Left lobe of liver (tissue), 2 donors: ENCODE results near the gene FOXK2. TPM values are rescaled to one million over a fixed set of nuclear protein-coding genes. Genes with fewer than 3 reads are reported as not detected.
A peak's percentile ranks its signal among the peaks of the same experiment; 100 is the strongest.

Experiments used
- ATAC-seq: fragments of 200-7000 bp; cut with Tn5 transposase; one replicate; pipeline ENCODE4 v1.9.1; 2020; ENCODE audit warnings: mild to moderate bottlenecking, moderate library complexity
- DNase-seq: peaks from one replicate; pipeline ENCODE4 v3.0.0-alpha.2; 2020; ENCODE audit warnings: low spot score
- total RNA-seq: library from RNA; stranded (reverse); gene quantifications from one replicate; pipeline ENCODE4 v1.2.1, GENCODE V29; 2021
- donor health status: DM: no; HTN: no; CAD: no; lungs with moderate emphysema.
- donor health status: DM: no; HTN: yes; CAD: no.

The FOXK2 gene
- total RNA-seq, 1 donor from 2014 or later, result 16.2 TPM

DNA sequence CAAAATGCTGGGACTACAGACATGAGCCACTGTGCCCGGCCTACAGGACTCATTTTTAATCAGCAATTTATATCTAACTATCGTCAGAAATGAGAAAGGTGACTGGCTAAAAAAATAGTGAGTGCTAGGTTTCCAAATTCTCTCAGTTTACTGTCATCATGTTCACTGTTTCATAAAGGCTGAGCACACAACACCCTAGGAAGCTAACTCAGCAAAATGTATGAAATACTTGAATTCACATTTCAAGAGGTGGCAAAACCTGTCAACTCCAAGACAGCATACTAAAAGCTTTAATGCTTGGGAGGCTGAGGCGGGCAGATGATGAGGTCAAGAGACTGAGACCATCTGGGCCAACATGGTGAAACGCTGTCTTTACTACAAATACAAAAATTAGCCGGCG, 112.0 kb downstream of the FOXK2 start:
- ATAC-seq, result no peak
- DNase-seq, result no peak

DNA sequence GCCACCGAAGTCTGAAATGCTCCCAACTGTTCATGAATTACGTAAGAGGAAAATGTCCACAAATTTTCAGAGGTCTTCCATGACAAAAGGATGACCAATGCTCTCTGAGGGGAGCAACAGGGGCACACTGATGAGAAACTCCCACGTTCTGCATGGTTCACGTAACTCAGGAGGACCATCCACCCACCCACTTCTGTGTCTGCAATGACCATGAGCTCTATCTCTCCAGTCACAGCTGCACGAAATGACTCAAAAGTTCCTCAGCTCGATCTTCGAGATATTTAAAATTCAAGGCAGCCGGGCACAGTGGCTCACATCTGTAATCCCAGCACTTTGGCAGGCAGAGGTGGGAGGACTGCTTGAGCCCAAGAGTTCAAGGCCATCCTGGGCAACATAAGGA, 112.9 kb downstream of the FOXK2 start:
- ATAC-seq (no peak), DNase-seq (no peak)

DNA sequence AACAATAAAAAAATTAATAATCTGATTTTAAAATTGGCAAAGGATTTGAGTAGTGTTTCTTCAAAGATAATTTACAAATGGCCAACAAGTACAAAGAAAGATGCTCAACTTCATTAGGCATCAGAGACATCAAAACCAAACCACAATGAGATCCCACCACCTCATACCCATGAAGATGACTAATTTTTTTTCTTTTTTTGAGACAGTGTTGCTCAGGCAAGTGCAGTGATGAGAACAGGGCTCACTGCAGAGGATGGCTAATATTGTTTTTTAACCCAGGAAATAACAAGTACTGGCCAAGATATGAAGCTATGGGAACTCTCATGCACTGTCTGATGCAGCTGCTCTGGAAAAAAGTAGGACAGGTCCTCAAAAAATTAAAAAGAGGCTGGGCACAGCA, 113.8 kb downstream of the FOXK2 start:
- DNase-seq (no peak), ATAC-seq (no peak)

DNA sequence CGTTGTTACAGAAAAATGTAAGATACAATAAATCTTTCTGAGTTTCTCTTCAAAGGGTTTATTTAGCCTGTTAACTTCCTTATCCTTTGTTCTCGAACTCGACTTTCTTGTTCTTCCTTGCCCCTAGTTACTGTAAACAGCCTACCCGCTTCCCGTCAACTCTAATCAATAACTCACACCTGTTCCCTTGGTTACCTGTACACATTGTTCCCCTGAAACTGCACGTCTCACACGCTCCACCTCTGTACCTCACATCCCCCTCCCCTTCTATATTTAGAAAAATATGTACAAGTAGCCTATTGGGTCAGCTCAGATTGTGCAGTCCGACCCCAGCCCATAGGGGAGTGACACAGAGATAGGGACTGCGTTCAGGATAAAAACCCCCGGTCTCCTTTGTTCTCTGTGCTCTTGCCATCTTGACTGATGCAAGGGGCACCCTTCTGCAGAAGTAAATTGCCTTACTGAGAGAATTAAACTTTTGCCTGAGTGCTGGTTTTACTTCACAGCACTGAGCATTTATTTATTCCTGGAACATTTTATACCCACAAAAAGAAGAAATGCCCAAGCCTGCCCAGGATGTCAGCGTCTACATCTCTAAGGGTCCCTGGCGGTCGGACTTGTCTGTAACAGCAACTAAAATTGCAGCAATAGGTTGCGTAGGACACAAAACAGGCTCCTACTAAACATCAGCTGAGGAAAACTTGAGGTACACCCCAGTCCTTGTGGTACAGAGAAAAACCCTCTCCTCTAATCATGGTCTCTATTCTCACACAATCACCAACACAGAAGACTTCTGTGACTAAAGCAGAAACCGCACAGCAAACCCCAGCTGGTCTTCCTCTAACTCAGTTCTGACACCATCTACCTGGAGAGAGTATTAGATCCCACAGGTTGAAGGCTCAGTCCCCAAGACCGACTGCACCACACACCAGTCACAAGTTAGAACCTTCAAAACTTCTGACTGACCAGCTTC, 117.4 kb downstream of the FOXK2 start:
- no peak for DNase-seq
- ATAC-seq, result no peak

DNA sequence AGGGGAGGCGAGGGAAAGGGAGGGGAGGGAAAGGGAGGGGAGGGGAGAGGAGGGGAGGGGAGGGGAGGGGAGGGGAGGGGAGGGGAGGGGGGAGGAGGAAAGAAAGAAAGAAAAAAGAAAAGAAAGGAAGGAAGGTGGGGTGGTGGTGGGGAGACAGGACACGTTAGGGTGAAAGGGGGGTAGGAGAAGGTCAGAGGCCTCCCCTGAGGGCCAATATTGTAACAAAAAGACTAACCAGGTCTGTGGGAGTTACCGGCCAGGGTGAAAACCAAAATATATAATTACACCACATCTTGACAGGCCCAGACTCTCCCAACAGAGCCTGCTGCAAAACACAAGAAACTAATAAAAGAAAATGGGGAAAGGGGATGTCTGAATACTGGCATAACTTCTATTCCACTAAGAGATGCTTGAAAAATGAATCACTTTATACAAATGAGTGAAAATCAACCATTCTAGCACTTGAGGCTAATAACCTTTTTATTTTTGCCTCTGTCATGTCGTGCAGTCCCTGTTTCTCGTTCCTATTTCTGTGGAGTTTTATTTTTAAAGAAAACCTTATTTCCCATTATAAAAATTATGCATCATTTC, 118.7 kb downstream of the FOXK2 start:
- DNase-seq, result no peak
- no peak for ATAC-seq

DNA sequence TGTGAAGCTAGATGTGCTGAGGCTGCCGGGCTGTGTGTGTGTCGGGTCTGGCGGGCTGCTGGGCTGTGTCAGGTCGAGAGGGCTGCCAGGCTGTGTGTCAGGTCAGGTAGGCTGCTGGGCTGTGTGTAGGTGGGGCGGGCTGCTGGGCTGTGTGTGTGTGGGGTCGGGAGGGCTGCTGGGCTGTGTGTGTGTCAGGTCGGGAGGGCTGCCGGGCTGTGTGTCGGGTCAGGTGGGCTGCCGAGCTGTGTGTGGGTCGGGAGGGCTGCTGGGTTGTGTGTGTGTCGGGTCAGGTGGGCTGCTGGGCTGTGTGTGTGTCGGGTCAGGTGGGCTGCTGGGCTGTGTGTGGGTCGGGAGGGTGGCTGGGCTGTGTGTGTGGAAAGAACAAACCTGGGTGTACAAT, 120.1 kb downstream of the FOXK2 start:
- DNase-seq (no peak), ATAC-seq (no peak)

DNA sequence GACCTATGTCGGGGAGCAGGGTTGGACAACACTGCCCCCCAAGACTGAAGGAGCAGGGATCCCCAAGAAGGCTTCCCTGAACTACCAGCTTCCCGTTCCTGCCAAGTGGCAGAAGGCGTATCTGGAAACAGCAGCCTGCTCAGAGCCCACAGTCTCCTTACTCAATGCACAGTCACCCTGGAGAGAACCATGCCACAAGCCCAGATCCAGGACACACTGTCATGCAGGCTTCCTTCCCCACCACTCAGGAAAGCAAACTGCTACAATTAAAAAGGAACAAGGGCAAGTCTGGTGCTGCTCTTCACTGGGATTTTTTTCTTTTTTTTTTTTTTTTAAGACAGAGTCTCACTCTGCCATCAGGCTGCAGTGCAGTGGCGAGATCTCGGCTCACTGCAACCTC, 120.5 kb downstream of the FOXK2 start:
- DNase-seq, result no peak
- ATAC-seq, result no peak

DNA sequence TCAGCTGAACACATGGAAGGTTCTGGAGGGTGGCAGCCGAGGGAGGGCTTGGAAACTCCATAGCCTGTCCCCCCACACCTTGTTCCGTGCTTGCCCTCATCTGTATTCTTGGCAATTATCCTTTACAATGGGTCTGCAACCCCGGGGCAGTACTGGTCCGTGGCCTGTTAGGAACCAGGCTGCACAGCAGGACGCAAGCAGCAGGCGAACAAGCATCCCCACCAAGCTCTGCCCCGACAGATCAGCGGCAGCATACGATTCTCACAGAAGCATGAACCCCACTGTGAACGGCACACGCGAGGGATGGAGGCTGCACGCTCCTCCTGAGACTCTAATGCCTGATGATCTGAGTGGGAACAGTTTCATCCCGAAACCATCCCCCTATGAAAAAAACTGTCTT, 122.5 kb downstream of the FOXK2 start:
- DNase-seq, result no peak
- no peak for ATAC-seq

DNA sequence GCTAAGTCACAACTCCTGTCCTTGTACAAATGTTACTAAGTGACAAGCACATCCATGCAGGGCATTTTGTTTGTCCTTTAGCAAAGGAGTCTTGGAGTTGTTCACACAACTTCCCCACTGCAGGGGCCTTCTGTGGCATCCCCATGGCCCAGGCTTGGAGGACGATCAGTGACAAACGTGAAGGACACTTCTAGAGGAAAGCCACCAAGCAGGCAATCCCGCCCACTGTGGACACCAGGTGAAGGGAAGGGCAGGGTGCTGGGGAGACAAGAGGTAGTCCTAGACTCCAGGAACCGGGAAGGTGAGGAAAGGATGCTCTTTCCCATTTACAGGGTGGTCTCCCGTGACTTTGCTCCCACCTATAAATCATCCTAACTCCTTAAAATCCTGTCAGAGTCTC, 124.6 kb downstream of the FOXK2 start:
- ATAC-seq, result no peak
- no peak for DNase-seq

DNA sequence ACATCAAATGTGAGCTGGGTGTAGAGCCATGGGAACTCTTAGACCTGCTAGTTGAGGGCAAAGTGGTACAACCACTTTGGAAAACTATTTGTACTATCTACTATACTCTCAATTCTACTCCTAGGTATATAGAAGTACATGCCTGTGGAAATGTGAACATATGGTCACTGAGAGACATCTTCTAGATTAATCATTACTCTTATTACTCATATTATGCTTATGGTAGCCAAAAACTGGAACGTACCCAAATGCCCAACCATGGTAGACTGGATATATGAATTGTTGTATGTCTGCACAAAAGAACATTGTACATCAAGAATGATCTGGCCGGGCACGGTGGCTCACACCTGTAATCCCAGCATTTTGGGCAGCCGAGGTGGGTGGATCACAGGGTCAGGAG, 126.0 kb downstream of the FOXK2 start:
- no peak for ATAC-seq
- DNase-seq, result no peak

DNA sequence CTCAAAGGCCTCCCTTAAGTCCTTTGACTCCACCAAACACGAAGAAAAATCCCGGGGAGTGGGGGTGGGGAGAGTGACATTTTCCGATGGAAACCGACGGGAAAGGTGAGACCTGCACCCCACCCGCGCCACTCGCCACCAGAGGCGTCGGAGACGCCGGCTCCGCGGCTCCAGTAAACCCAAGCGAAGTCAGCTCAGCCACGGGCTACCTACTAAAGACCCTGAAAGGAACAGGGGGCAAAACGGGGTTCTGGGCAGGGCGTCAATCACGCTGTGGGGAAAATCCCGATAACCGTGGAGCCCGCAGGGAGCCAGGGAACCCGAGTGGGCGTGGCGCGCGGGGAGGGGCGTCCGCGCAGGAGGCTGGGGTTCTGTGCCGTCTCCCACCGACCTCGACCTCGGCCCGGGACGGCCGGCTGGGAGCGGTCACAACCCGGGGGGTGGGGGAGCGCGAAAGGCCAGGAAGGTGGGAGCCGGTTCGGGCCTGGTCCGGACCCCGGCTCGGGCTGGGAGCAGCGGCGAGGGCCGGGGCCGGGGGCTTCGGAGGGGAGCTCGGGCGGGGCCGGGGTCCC, 128.1 kb downstream of the FOXK2 start:
- ATAC-seq, result peak; percentile 38
- DNase-seq, result peak; percentile 67

DNA sequence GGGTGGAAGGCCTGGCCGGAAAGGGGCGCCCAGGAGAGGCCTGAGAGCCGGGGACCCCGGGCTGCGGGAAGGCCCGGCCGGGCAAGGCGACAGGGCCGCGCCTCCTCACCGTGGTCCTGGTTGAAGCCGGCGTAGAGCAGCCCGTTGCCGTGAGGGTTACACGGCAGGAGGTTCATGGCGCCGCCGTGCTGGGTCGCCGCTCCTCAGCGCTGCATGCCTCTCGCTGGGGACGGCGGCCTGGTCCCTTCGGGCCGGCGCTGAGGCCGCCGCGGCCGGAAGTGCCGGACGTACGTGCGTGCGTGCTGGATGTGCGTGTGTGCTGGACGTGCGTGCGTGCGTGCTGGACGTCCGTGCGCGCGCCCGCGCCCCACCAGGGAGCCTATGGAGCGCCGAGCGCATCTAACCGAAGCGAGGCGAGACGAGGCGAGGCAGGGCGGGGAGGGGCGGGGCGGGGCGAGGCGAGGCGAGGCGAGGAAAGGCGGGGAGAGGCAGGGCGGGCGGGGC, 128.7 kb downstream of the FOXK2 start, which contains the start of gene WDR45B:
WDR45B (minus strand) TSS at position 280 of the 504 bp plus-strand sequence; CDS start at position 176, 104 bp downstream.
- peak; percentile 93 for ATAC-seq
- peak; percentile 95 for DNase-seq

DNA sequence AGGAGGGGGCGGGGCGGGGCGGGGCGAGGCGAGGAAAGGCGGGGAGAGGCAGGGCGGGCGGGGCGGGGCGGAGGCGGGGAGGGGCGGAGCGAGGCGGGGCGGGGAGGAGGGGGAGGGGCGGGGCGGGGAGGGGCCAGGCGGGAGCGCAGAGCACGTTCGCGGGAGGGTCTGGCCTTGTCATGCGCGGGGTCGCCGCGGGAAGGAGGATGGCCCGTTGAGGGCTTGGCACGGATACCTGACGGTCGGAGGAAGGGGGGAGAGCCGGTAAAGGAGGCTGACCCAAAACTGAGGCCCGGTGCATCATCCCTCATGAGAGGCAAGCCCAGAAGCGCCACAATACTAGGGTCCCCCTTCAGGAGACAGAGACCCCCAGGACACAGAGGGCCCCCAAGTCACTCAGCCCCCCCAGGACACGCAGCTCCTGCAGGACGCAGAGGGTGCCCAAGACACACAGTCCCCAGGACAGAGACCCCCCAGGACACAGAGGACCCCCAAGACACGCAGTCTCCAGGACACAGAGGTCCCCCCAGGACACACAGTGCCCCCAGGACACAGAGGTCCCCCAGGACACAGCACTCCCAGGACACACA, 129.3 kb downstream of the FOXK2 start:
- DNase-seq (peak; percentile 72), ATAC-seq (peak; percentile 24)

DNA sequence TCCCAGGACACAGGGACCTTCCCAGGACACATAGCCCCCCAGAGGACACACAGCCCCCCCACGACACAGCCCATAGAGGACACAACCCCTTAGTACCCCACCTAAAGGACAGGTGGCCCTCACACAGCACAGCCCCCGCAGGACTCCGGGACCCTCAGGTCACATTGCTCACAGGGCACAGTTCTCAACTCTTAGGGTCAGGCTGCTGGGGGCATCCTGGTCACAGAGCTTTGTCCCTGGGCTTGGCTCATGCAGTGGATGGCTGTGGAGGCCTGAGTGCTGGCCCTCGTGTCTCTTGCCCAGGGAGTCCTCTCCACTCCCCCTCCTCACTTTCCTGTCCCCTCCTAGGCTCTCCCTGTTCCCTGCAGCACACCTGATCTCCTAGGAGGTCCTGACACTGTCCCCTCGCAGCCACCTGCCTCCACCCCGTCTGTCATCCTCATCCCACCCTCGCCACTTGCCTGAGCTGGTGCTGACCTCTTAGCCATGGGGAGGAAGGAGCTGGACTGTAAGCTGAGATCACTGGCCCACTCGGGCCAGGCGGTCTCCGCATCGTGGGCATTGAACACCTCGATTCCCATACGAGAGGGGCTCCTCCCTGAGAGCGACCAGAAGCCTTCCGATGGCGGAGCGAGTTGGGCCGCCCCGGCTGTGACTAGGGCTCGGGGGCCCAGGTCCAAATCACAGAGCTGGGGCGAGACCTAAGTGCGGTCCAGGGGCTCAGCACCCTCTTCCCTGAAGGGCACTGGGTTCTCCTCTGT, 130.1 kb downstream of the FOXK2 start:
- ATAC-seq (no peak), DNase-seq (no peak)

DNA sequence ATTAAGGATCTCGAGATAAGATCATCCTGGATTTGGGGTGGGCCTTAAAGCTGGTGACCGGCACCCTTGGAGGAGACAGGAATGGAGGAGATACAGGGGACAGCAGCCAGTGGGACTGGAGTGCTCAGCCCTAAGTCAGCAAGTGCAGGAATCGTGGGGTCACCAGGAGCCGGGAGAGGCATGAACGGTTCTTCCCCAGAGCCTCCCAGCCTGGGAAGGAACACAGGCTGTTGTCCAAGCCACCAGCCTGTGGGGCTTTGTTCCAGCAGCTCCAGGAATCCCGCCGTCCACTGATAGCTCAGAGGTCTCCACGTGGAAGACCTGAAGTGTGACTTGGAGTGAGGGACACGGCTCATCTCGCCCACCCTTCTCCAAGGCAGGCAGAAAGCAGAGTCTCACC, 131.2 kb downstream of the FOXK2 start:
- DNase-seq (no peak), ATAC-seq (no peak)

DNA sequence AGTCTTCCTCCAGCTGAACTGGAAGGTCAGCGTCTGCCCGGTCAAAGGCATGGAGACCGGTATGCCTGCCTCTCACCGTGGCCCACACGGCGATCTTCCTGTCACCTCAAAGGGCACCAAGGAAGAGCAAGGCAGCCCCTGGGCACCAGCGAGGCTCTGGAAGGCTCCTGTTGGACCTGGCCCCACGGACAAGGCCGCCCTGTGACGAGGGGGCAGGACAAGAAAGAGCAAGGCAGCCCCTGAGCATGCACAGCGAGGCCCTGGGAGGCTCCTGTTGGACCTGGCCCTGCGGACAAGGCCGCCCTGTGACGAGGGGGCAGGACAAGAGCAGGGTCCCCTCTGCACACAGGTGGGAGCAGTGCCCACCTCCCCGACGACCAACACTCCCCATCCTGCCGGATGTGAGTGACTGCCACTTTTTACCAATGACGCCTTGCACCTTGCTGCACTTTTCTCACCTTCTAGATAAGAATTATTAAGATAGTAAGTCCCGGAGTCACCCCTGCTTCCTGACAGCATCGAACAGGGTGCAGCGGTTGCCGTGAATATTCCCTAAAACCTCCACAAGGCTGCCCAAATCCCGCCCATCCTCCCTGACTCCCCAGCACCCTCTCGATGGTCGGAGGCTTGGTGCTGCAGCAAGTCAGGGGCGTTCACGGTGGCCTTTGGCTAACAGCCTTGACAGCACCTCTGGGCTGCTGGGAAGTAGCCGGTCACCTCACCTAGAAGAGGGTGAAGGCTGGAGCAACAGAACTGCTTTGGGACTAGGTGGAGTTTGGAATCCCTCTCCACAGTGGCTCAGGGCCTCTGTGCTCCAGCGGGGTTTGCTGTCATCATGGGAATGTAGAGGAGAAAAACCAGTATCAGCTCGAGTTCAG, 134.4 kb downstream of the FOXK2 start:
- DNase-seq (no peak), ATAC-seq (no peak)
